Activated CD8-positive, alpha-beta T cell treated with anti-CD3 and anti-CD28 coated beads, Interleukin-2, amount 10 ng/mL, durations not matched to agents 7 days and 5 days (primary cell): Measurements from ENCODE around the gene LAMB1. TPM values are rescaled to one million over a fixed set of nuclear protein-coding genes. Genes with fewer than 3 reads are reported as not detected.
"Not testable (repeated sequence)": the region's sequence is repeated elsewhere in the genome, so short reads cannot be mapped to it uniquely, and the experiment has no call there.

Experiments used
- ATAC-seq: fragments of 150-1000 bp; cut with Tn5 transposase; one replicate; pipeline ENCODE4 v1.10.0; 2021; ENCODE audit warnings: moderate library complexity
- CTCF ChIA-PET: fragments of 350-600 bp; sonication (Branson Sonifier 250); formaldehyde crosslinking; loops from one replicate; lab custom pipeline; 2021; ENCODE audit warnings: antibody characterized with exemption; lab: Charles Lee
- POLR2A ChIA-PET: fragments of 350-600 bp; sonication (Branson Sonifier 250); formaldehyde crosslinking; loops from one replicate; lab custom pipeline; 2021; ENCODE audit warnings: antibody characterized with exemption; lab: Charles Lee
- DNase-seq: peaks from one replicate; pipeline ENCODE4 v3.0.0-alpha.2; 2020
- H3K27ac Mint-ChIP-seq: one replicate; pipeline ENCODE4 v1.8.0; 2021; ENCODE audit warnings: mild to moderate bottlenecking, mixed read lengths
- H3K27me3 Mint-ChIP-seq: one replicate; pipeline ENCODE4 v1.8.0; 2021; ENCODE audit warnings: low read depth, mixed read lengths
- H3K36me3 Mint-ChIP-seq: one replicate; pipeline ENCODE4 v1.8.0; 2021; ENCODE audit warnings: low read depth, mixed read lengths
- H3K4me1 Mint-ChIP-seq: one replicate; pipeline ENCODE4 v1.8.0; 2021; ENCODE audit warnings: low read depth, mixed read lengths
- H3K4me3 Mint-ChIP-seq: one replicate; pipeline ENCODE4 v1.8.0; 2021; ENCODE audit warnings: mild to moderate bottlenecking, mixed read lengths
- H3K9me3 Mint-ChIP-seq: one replicate; pipeline ENCODE4 v1.8.0; 2022; ENCODE audit warnings: mixed read lengths; ENCODE audit not compliant: insufficient read depth
- total RNA-seq, 2 experiments: library from RNA; stranded (reverse); gene quantifications; one replicate each; pipeline ENCODE4 v1.2.3, GENCODE V29; 2021

Gene LAMB1
- total RNA-seq, 2 experiments from 2014 or later: not detected

- Mint-ChIP-seq H3K36me3 (peaks cover 8% of the 10 kb centered on the region), H3K27ac (no peak overlapping the region), H3K4me3 (no peak overlapping the region), H3K9me3 (no peaks in the 10 kb centered on the region), H3K27me3 (no peaks in the 10 kb centered on the region), H3K4me1 (no peaks in the 10 kb centered on the region)
- POLR2A ChIA-PET: no interaction called here
- CTCF ChIA-PET: no interaction called here
- DNase-seq (no peak), ATAC-seq (no peak)
These were observed 67.8 kb downstream of the LAMB1 start for GRCh38 chr7:107934991-107935770.

DNA sequence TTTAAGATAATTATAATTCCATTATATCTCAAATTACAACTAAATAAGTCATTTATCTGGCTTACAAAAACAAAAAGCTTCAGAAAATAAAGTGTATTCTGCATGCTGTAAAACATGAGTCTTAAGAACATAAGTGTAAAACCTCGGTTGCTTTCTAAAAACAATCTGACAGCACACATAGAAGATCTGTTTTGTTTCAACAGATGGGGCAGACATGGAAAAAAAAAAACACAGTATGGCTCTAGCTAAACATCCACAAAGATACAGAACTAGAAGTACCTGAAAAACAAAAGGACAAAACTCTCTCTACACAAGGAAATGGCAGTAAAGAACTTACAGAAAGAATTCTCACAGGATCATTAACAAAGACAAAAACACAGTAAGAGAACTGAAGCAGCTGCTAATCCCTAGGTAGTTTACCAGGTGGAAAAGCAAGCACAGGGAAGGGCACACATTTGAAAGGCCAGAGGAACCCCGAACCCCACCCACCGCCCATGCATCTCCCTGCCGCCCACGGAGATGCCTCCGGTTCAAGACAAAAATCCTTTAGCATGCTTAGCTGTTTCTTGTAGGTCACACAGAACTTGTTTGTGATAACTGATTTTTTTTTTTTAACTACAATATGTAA is 69.5 kb downstream of the LAMB1 start:
- no peak overlapping the region for H3K4me3 Mint-ChIP-seq
- DNase-seq: no peak
- POLR2A ChIA-PET: interaction anchor here (0.6 kb wide), 3 partner anchors 10 to 152 kb away, joined by 3 to 4 read pairs (median 4); no protein-coding TSS in a partner anchor
- H3K9me3 Mint-ChIP-seq: no peaks in the 10 kb centered on the region
- no peak for ATAC-seq
- CTCF ChIA-PET: no interaction called here
- H3K4me1 Mint-ChIP-seq: no peaks in the 10 kb centered on the region
- H3K27ac Mint-ChIP-seq: no peak overlapping the region
- H3K27me3 Mint-ChIP-seq: no peaks in the 10 kb centered on the region
- peaks cover 12% of the 10 kb centered on the region for H3K36me3 Mint-ChIP-seq

DNA sequence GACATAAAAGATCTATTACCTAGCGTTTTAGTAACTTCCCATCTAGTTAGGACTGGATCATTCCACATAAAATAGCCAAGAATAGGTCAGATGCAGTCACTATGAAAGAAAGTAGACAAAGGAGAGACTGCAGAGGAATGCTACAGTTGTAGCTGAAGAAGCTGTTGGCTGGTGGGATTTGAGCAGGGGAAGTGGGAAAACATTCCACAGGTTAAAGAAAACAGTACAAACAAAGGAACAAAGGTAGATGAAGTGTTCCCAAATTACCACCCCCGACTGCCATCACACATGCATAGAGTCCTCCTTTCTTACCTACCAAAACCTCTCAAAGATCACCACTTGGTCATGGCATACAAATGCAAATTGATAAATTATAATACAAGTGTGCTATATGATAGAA is 70.2 kb downstream of the LAMB1 start:
- POLR2A ChIA-PET: no interaction called here
- Mint-ChIP-seq H3K36me3 (peaks cover 12% of the 10 kb centered on the region), H3K9me3 (no peaks in the 10 kb centered on the region), H3K4me3 (no peak overlapping the region), H3K4me1 (no peaks in the 10 kb centered on the region), H3K27ac (no peak overlapping the region), H3K27me3 (no peaks in the 10 kb centered on the region)
- DNase-seq (no peak), ATAC-seq (no peak)
- CTCF ChIA-PET: no interaction called here

GRCh38 chr7:107931740-107932515 is 71.0 kb downstream of the LAMB1 start:
- H3K36me3 Mint-ChIP-seq: peaks cover 12% of the 10 kb centered on the region
- H3K27ac Mint-ChIP-seq: no peak overlapping the region
- CTCF ChIA-PET: no interaction called here
- H3K9me3 Mint-ChIP-seq: no peaks in the 10 kb centered on the region
- H3K4me1 Mint-ChIP-seq: no peaks in the 10 kb centered on the region
- no peaks in the 10 kb centered on the region for H3K27me3 Mint-ChIP-seq
- no peak overlapping the region for H3K4me3 Mint-ChIP-seq
- no peak for DNase-seq
- no peak for ATAC-seq
- POLR2A ChIA-PET: no interaction called here

GRCh38 chr7:107926481-107926880 is 76.5 kb downstream of the LAMB1 start:
- Mint-ChIP-seq H3K27me3 (no peaks in the 10 kb centered on the region), H3K4me1 (peaks cover 21% of the 10 kb centered on the region), H3K27ac (no peak overlapping the region), H3K9me3 (no peaks in the 10 kb centered on the region), H3K36me3 (peaks cover 37% of the 10 kb centered on the region), H3K4me3 (no peak overlapping the region)
- DNase-seq (no peak), ATAC-seq (no peak)
- ChIA-PET POLR2A (interaction anchor here (1.1 kb wide), 1 partner anchor 758 kb away, joined by 5 read pairs; the partner anchor contains the start of gene HBP1), CTCF (no interaction called here)

DNA sequence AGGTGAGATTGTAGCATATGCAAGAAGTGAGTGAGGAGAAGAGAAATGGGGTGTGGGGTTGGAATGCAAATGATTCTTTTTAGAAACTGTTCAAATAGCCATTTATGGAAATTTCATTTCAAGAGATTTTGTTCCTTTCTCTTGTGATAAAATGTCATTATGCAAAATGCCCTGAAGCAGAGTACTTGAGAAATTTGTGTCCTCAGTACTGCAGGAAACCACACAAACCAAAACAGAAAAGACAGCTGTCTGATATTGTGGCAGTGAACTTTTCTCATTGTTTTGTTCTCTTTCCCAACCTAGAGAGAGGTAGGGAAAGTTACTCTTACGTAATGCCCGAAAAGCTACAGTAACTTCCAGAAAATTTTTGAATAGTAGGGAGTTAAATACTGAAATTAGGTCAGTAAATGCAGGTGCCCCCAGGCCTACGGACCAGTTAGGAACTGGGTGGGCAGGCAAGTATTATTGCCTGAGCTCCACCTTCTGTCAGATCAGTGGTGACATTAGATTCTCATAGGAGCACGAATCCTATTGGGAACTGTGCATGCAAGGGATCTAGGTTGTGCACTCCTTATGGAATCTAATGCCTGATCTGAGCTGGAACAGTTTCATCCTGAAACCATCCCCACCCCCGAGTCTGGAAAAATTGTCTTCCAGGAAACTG is 78.0 kb downstream of the LAMB1 start:
- ChIA-PET POLR2A (no interaction called here), CTCF (no interaction called here)
- Mint-ChIP-seq H3K27ac (peak overlapping the region; percentile 1), H3K4me3 (no peak overlapping the region), H3K9me3 (no peaks in the 10 kb centered on the region), H3K36me3 (peaks cover 49% of the 10 kb centered on the region), H3K4me1 (peaks cover 30% of the 10 kb centered on the region), H3K27me3 (no peaks in the 10 kb centered on the region)
- DNase-seq: no peak
- ATAC-seq: peak; percentile 64

DNA sequence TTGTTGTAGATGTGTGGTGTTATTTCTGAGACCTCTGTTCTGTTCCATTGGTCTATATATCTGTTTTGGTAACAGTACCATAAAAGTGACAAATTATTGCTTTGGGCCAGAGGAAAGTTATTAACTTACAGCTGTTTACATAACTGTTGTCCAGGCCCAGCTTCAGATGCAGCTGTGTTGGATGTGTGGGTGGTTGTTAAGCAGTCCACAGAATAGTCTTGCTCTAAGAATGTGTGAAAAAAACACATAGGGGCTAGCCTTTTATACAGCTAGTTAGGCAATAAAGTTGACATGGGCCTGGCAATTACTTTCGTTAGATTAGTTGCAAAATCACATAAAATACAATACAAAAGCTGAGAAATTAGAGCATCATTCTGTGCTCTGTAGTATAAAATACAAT is 80.1 kb downstream of the LAMB1 start:
- POLR2A ChIA-PET: no interaction called here
- no peak overlapping the region for H3K27ac Mint-ChIP-seq

GRCh38 chr7:107921826-107922225 is 81.1 kb downstream of the LAMB1 start:
- H3K27me3 Mint-ChIP-seq, H3K4me3 Mint-ChIP-seq, H3K27ac Mint-ChIP-seq, DNase-seq, H3K9me3 Mint-ChIP-seq, ATAC-seq, CTCF ChIA-PET, POLR2A ChIA-PET: not testable (repeated sequence)
- Mint-ChIP-seq H3K36me3 (peaks cover 70% of the 10 kb centered on the region), H3K4me1 (peaks cover 31% of the 10 kb centered on the region)

More for the DNA sequence above, 80.1 kb downstream of the LAMB1 start:
- CTCF ChIA-PET: no interaction called here
- H3K27me3 Mint-ChIP-seq: no peaks in the 10 kb centered on the region
- H3K36me3 Mint-ChIP-seq: peaks cover 62% of the 10 kb centered on the region
- H3K4me1 Mint-ChIP-seq: peaks cover 31% of the 10 kb centered on the region
- DNase-seq (no peak), ATAC-seq (no peak)
- no peaks in the 10 kb centered on the region for H3K9me3 Mint-ChIP-seq
- no peak overlapping the region for H3K4me3 Mint-ChIP-seq

DNA sequence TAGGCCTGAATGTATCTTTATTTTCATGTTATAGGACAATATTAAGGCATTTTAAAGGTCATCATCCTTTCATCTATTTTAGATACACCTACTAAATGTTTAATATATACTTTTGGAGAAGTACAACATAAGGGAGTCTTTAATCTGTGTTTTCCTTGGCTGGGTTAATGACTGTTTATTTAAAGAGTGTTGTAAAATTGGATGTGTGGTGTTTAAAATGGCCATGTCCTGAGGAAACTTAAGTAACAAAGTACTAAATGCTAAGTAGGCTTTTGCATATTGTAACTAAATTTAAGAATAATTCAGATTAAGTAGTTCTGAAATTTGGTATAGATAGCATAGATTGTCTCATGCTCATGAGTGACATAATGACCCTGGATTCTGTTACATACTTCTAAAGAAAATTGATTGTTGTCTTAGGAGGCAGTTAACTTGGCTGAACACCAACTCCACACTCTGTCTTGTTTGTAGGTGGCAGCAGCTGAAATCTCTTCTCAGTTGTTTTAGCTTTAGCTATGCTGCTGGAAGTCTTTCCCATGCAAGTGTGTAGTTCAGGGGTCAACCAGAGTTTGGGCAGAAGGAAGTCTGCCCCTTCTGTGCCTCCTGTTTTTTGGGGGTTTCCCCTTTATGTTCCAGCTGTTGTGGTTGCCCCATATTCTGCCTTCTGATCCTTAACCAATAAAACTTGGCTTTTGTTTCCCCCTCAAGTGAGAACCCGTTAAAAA is 82.8 kb downstream of the LAMB1 start:
- ChIA-PET POLR2A (no interaction called here), CTCF (interaction anchor here (1.2 kb wide), 1 partner anchor 40 kb away, joined by 3 read pairs; no protein-coding TSS in a partner anchor)
- Mint-ChIP-seq H3K36me3 (peaks cover 64% of the 10 kb centered on the region), H3K9me3 (no peaks in the 10 kb centered on the region), H3K4me3 (no peak overlapping the region), H3K27ac (no peak overlapping the region), H3K4me1 (peaks cover 29% of the 10 kb centered on the region), H3K27me3 (no peaks in the 10 kb centered on the region)
- ATAC-seq (no peak), DNase-seq (no peak)

GRCh38 chr7:107918948-107919347 is 84.0 kb downstream of the LAMB1 start:
- Mint-ChIP-seq H3K9me3 (no peaks in the 10 kb centered on the region), H3K27me3 (no peaks in the 10 kb centered on the region), H3K36me3 (peaks cover 71% of the 10 kb centered on the region), H3K4me3 (no peak overlapping the region), H3K4me1 (peaks cover 17% of the 10 kb centered on the region), H3K27ac (no peak overlapping the region)
- CTCF ChIA-PET: interaction anchor here (1.2 kb wide), 1 partner anchor 39 kb away, joined by 3 read pairs; no protein-coding TSS in a partner anchor
- DNase-seq (no peak), ATAC-seq (no peak)
- POLR2A ChIA-PET: no interaction called here
